Pulmonary artery endothelial cell (primary cell): Measurements from ENCODE around the gene FLAD1. TPM values are rescaled to one million over a fixed set of nuclear protein-coding genes. Genes with fewer than 3 reads are reported as not detected.

Experiments used
- DNase-seq: peaks from one replicate; pipeline ENCODE4 v3.0.0-alpha.2; 2011; ENCODE audit warnings: low read depth, low spot score
- total RNA-seq: library from RNA; depleted of rRNA; stranded (reverse); fragments of >200 nt; gene quantifications from 2 replicates; pipeline ENCODE4 v1.2.3, GENCODE V29; 2014

Gene FLAD1
- total RNA-seq, 1 donor from 2014 or later = 29.5 TPM

GRCh38 chr1:154988058-154988954, 5.2 kb downstream of the FLAD1 start:
- no peak for DNase-seq

GRCh38 chr1:154989195-154989860, 6.2 kb downstream of the FLAD1 start:
- DNase-seq = no peak

- DNase-seq = no peak
Measured at GRCh38 chr1:154990276-154990675, 7.1 kb downstream of the FLAD1 start.

- no peak for DNase-seq
Measured at GRCh38 chr1:154992721-154993571, 9.8 kb downstream of the FLAD1 start.

GRCh38 chr1:154993572-154994268, 10.6 kb downstream of the FLAD1 start, which contains the start of gene LENEP:
LENEP (plus strand) TSS chr1:154993586; CDS start chr1:154993608, 22 bp downstream.
- no peak for DNase-seq

GRCh38 chr1:154994269-154994587, 11.1 kb downstream of the FLAD1 start:
- DNase-seq = no peak

GRCh38 chr1:154994591-154994990, 11.4 kb downstream of the FLAD1 start:
- DNase-seq = no peak

- peak; percentile 60 for DNase-seq
Measured at GRCh38 chr1:154995301-154995983, 12.3 kb downstream of the FLAD1 start.

GRCh38 chr1:154996966-154997701, 14.0 kb downstream of the FLAD1 start:
- no peak for DNase-seq

- DNase-seq = no peak
Measured at GRCh38 chr1:154998201-154998780, 15.1 kb downstream of the FLAD1 start.

GRCh38 chr1:154998818-154999570, 15.8 kb downstream of the FLAD1 start:
- DNase-seq = no peak

- no peak for DNase-seq
Measured at GRCh38 chr1:154999571-155000410, 16.6 kb downstream of the FLAD1 start.

- DNase-seq = no peak
Measured at GRCh38 chr1:155000411-155000725, 17.2 kb downstream of the FLAD1 start.

GRCh38 chr1:155000726-155001424, 17.7 kb downstream of the FLAD1 start:
- DNase-seq = peak; percentile 56

- DNase-seq = no peak
Measured at GRCh38 chr1:155001425-155001674, 18.2 kb downstream of the FLAD1 start.

GRCh38 chr1:155001675-155002463, 18.7 kb downstream of the FLAD1 start:
- DNase-seq = peak; percentile 96
